Testis (tissue), 3 donors: ENCODE data around the gene SCAPER. TPM values are rescaled to one million over a fixed set of nuclear protein-coding genes. Genes with fewer than 3 reads are reported as not detected.

Source experiments
- DNase-seq: peaks from one replicate; pipeline ENCODE4 v3.0.0-alpha.2; 2019
- H3K27ac ChIP-seq, 2 donors: fragments of 200-600 bp; sonication (generic); one replicate each; pipeline ENCODE4 v1.5.1; 2019
- H3K27me3 ChIP-seq: fragments of 200-600 bp; sonication (generic); one replicate; pipeline ENCODE4 v1.5.1; 2019
- H3K36me3 ChIP-seq: fragments of 200-600 bp; sonication (generic); one replicate; pipeline ENCODE4 v1.5.1; 2017; ENCODE audit warnings: low read depth; ENCODE audit errors: missing control alignments
- H3K4me1 ChIP-seq: fragments of 200-600 bp; sonication (generic); one replicate; pipeline ENCODE4 v1.5.1; 2019
- H3K4me3 ChIP-seq, 2 donors: fragments of 200-600 bp; sonication (generic); one replicate each; pipeline ENCODE4 v1.5.1; 2017 to 2019
- H3K9me3 ChIP-seq: fragments of 200-600 bp; sonication (generic); one replicate; pipeline ENCODE4 v1.5.1; 2017
- CTCF ChIP-seq, 3 experiments: fragments of 450-650 bp in 2 of 3; fragments of 200-600 bp in 1 of 3; sonication (generic) in 1 of 3; IDR thresholded peaks; one replicate each; pipeline ENCODE4 v1.5.1; 2016 to 2019; ENCODE audit warnings: antibody characterized with exemption in 3 of 3, mild to moderate bottlenecking in 2 of 3, moderate library complexity in 1 of 3
- POLR2A ChIP-seq: fragments of 450-650 bp; IDR thresholded peaks from one replicate; pipeline ENCODE4 v1.6.1; 2017; ENCODE audit warnings: antibody characterized with exemption, mild to moderate bottlenecking, moderate library complexity
- WGBS, 2 donors: methylation state at CpG; one replicate each; pipeline ENCODE4 v1.1.5; 2018; 5-methylcytosine and 5-hydroxymethylcytosine counted together
- intact Hi-C: fragments of 100-400 bp; cut with DNase I; formaldehyde crosslinking; loops from one replicate; pipeline ENCODE4 v1.15.1; 2023; ENCODE audit warnings: low total_unique reads
- polyA plus RNA-seq: library from polyadenylated mRNA; stranded (reverse); fragments of 350-450 nt; fragmentation: Illumina TruSeq; extraction: RNeasy Lipid Tissue Mini Kit (QIAGEN cat#74804); gene quantifications from one replicate; pipeline ENCODE4 v1.2.3, GENCODE V29; 2014; ENCODE audit warnings: low read depth, low replicate concordance; ENCODE audit not compliant: insufficient read depth
- total RNA-seq, 2 donors: library from RNA; depleted of rRNA; stranded (reverse); fragments of >200 nt; gene quantifications; one replicate each; pipeline ENCODE4 v1.2.3, GENCODE V29; 2016

SCAPER gene
- total and polyA plus RNA-seq, 3 donors from 2014 or later, result 43.7 to 60.7 (median 54.8) TPM

GRCh38 chr15:76846782-76847181 is 58.4 kb downstream of the SCAPER start:
- WGBS, 2 donors, result 94 to 95% methylated on average over 1 of the region's 1 CpG
- H3K4me1 ChIP-seq, result no peaks in the 10 kb centered on the region
- DNase-seq, result no peak
- H3K27ac ChIP-seq, result no peak overlapping the region
- H3K4me3 ChIP-seq, result no peak overlapping the region
- intact Hi-C loops, result no loop called here
- H3K36me3 ChIP-seq, result no peaks in the 10 kb centered on the region
- H3K9me3 ChIP-seq, result no peaks in the 10 kb centered on the region
- TF ChIP-seq POLR2A, result no peak
- TF ChIP-seq CTCF (IDR thresholded peaks at IDR 0.05), result no peak
- no peaks in the 10 kb centered on the region for H3K27me3 ChIP-seq

- TF ChIP-seq POLR2A, result no peak
- no peak for TF ChIP-seq CTCF (IDR thresholded peaks at IDR 0.05)
- Histone ChIP-seq H3K27ac (no peak overlapping the region), H3K4me3 (no peak overlapping the region), H3K9me3 (no peaks in the 10 kb centered on the region), H3K36me3 (no peaks in the 10 kb centered on the region), H3K4me1 (no peaks in the 10 kb centered on the region), H3K27me3 (no peaks in the 10 kb centered on the region)
- no peak for DNase-seq
- intact Hi-C loops, result no loop called here
- WGBS, 2 donors, result 86 to 90% methylated on average over 3 of the region's 3 CpGs
These were observed 61.0 kb downstream of the SCAPER start for GRCh38 chr15:76844096-76844495.

GRCh38 chr15:76843269-76843668 is 61.9 kb downstream of the SCAPER start:
- Histone ChIP-seq H3K4me1 (no peaks in the 10 kb centered on the region), H3K9me3 (no peaks in the 10 kb centered on the region), H3K27ac (no peak overlapping the region), H3K36me3 (no peaks in the 10 kb centered on the region), H3K27me3 (no peaks in the 10 kb centered on the region), H3K4me3 (no peak overlapping the region)
- WGBS, 2 donors, result 74 to 95% methylated on average over 1 of the region's 1 CpG
- intact Hi-C loops, result no loop called here
- TF ChIP-seq CTCF (IDR thresholded peaks at IDR 0.05), result no peak
- no peak for TF ChIP-seq POLR2A
- no peak for DNase-seq

GRCh38 chr15:76840830-76841460 is 64.2 kb downstream of the SCAPER start:
- Histone ChIP-seq H3K4me1 (no peaks in the 10 kb centered on the region), H3K4me3 (no peak overlapping the region), H3K9me3 (no peaks in the 10 kb centered on the region), H3K27ac (no peak overlapping the region), H3K27me3 (no peaks in the 10 kb centered on the region), H3K36me3 (no peaks in the 10 kb centered on the region)
- peak in 2 of 3 experiments; percentile 3 to 12 for TF ChIP-seq CTCF (IDR thresholded peaks at IDR 0.05)
- no peak for TF ChIP-seq POLR2A
- no peak for DNase-seq
- 73% methylated on average over 5 of the region's 5 CpGs for WGBS, 2 donors
- intact Hi-C loops, result no loop called here

DNA sequence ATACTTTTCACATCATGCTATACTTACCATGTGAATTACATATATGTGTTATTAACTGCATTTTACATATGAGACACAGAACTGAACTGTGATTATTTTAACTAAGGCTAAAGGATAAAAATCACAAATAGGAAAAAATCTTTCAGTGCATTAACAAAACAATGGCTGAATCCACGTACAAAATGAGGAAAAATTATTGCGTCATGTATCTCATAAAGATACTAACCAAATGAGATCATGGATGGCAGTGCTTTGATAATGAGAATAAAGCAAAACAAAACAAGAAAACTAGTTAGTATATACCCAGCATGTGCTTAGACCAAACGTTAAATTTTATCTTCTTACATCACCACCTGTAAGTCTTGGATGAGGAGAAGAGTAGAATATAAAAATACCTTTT is 66.0 kb downstream of the SCAPER start:
- intact Hi-C loops, result no loop called here
- TF ChIP-seq POLR2A (no peak), CTCF (IDR thresholded peaks at IDR 0.05) (no peak)
- Histone ChIP-seq H3K36me3 (no peaks in the 10 kb centered on the region), H3K4me1 (no peaks in the 10 kb centered on the region), H3K27me3 (no peaks in the 10 kb centered on the region), H3K4me3 (no peak overlapping the region), H3K9me3 (no peaks in the 10 kb centered on the region), H3K27ac (no peak overlapping the region)
- no peak for DNase-seq
- 82 to 85% methylated on average over 3 of the region's 3 CpGs for WGBS, 2 donors
